ENCODE results near the gene RAD51AP2. TPM values are rescaled to one million over a fixed set of nuclear protein-coding genes. Genes with fewer than 3 reads are reported as not detected.

RAD51AP2 gene
- total and polyA plus RNA-seq, 2 of the 8 experiments (the other 6 are each of a cell fraction or from before 2014, with no cell fraction given), result 0.02 to 0.20 TPM

- Histone ChIP-seq H3K4me2 (ENCODE audit: insufficient read depth in 1 of 2, low read depth in 2 of 2, low read length in 2 of 2) (peak overlapping the region; percentile 92 to 99), H3K4ac (replicated peaks; ENCODE audit: insufficient read length, low read depth, low read length) (peak overlapping the region; percentile 11), H3K79me2 (ENCODE audit: control insufficient read depth in 1 of 2, insufficient read depth in 2 of 2, low read length in 2 of 2) (peaks cover 16 to 25% of the 10 kb centered on the region in 2 experiments), H3K23ac (ENCODE audit: insufficient read length) (no peak overlapping the region), H2BK120ac (replicated peaks; ENCODE audit: low read depth, low read length) (no peak overlapping the region), H4K8ac (ENCODE audit: extremely low read depth, insufficient read depth, low read length) (no peak overlapping the region; the same call in 1 of the 2 replicates), H3K9me3 (ENCODE audit: insufficient read depth in 2 of 2, low read depth in 1 of 2, low read length in 1 of 2) (no peaks in the 10 kb centered on the region), H2BK20ac (ENCODE audit: low read length) (peak overlapping the region; percentile 75; the same call in 1 of the 2 replicates), H2AK5ac (ENCODE audit: low read depth, low read length) (peak overlapping the region; percentile 83; the same call in 1 of the 2 replicates), H3K79me1 (ENCODE audit: low read depth, low read length) (no peaks in the 10 kb centered on the region; the same call in 1 of the 2 replicates), H3K36me3 (ENCODE audit: control insufficient read depth in 2 of 4, insufficient read depth in 4 of 4, low read length in 3 of 4) (no peaks in the 10 kb centered on the region), H2BK12ac (ENCODE audit: low read depth, low read length) (peak overlapping the region; percentile 40; the same call in 1 of the 2 replicates), H3K27me3 (replicated peaks in 1 of 4; ENCODE audit: control insufficient read depth in 3 of 4, extremely low read depth in 1 of 4, insufficient read depth in 3 of 4, low read length in 3 of 4) (peaks cover 0 to 5% (median 0%) of the 10 kb centered on the region in 4 experiments; a peak in 1 of 7 replicates), H3K4me1 (replicated peaks in 1 of 4; ENCODE audit: control insufficient read depth in 3 of 4, insufficient read depth in 4 of 4, low read length in 3 of 4) (peaks cover 6 to 15% (median 9%) of the 10 kb centered on the region in 4 experiments; a peak in 4 of 7 replicates), H2BK15ac (ENCODE audit: low read length) (peak overlapping the region; percentile 96; the same call in 1 of the 2 replicates), H3K14ac (ENCODE audit: insufficient read length) (peak overlapping the region; percentile 70), H2AFZ (ENCODE audit: low read length) (peak overlapping the region; percentile 93), H4K20me1 (replicated peaks in 1 of 2; ENCODE audit: control insufficient read depth in 1 of 2, insufficient read depth in 2 of 2, low read length in 2 of 2) (peaks cover 0 to 1% of the 10 kb centered on the region in 2 experiments), H3K18ac (ENCODE audit: extremely low read depth, low read length) (peak overlapping the region; percentile 52; the same call in 1 of the 2 replicates), H4K91ac (replicated peaks; ENCODE audit: insufficient read length, low read length) (peak overlapping the region; percentile 38), H3K4me3 (ENCODE audit: extremely low read depth in 1 of 4, insufficient read depth in 2 of 4, low read depth in 3 of 4, low read length in 4 of 4) (peak overlapping the region; percentile 74 to 97 (median 93)), H3K9ac (replicated peaks in 1 of 4; ENCODE audit: extremely low read depth in 1 of 4, low read depth in 3 of 4, low read length in 3 of 4) (peak overlapping the region; percentile 44 to 94 (median 71)), H3K27ac (ENCODE audit: low read depth, low read length) (peak overlapping the region; percentile 4; the same call in 1 of the 2 replicates), H4K5ac (ENCODE audit: insufficient read length, low read depth, low read length) (peak overlapping the region; percentile 24), H3K56ac (replicated peaks; ENCODE audit: insufficient read length, low read depth, low read length) (peak overlapping the region; percentile 42), H3K23me2 (ENCODE audit: low read depth, low read length) (peaks cover 26% of the 10 kb centered on the region), H2BK5ac (ENCODE audit: low read depth, low read length) (peak overlapping the region; percentile 82; the same call in 1 of the 2 replicates)
- POLR2A ChIA-PET (ENCODE audit: partially characterized antibody), result interaction anchor here (0.8 to 3.7 kb wide), 11 partner anchors 9 to 215 kb away, joined by 3 to 22 read pairs (median 6); partner anchors contain the start of genes GEN1, RAD51AP2 and SMC6
- DNase-seq (ENCODE audit: low read depth in 1 of 2, low spot score in 2 of 2) (peak in 1 of 2 experiments; percentile 75), FAIRE-seq (no peak)
- CTCF ChIA-PET (ENCODE audit: partially characterized antibody), result interaction anchor here (0.8 to 2.6 kb wide), 7 partner anchors 9 to 107 kb away, joined by 3 to 9 read pairs (median 4); no protein-coding TSS in a partner anchor
- 1% methylated on average over 47 of the region's 52 CpGs; no CpG with 5 or more reads in 1 of the 2 experiments for WGBS, 2 experiments (ENCODE audit: extremely low coverage in 1 of 2, insufficient coverage in 1 of 2, insufficient read length in 1 of 2, insufficient replicate concordance in 2 of 2, low coverage in 1 of 2, low lambda C conversion rate in 2 of 2, missing lambda C conversion rate in 1 of 2)
- TF ChIP-seq SP1 (IDR thresholded peaks at IDR 0.05; ENCODE audit: low read depth, low read length) (peak; percentile 91), TBP (IDR thresholded peaks at IDR 0.05; ENCODE audit: low read depth, low read length) (peak; percentile 48; the same call in 1 of the 2 replicates), ASH2L (IDR thresholded peaks at IDR 0.05; ENCODE audit: low read length) (peak; percentile 79), NANOG (IDR thresholded peaks at IDR 0.05; ENCODE audit: insufficient read depth, low read depth, low read length, poor library complexity, severe bottlenecking) (no peak), CTBP2 (IDR thresholded peaks at IDR 0.05; ENCODE audit: borderline replicate concordance, insufficient read depth, insufficient read length, low read length) (peak; percentile 30), CEBPB (IDR thresholded peaks at IDR 0.05; ENCODE audit: low read depth, low read length) (peak; percentile 86), HDAC2 (IDR thresholded peaks at IDR 0.05; ENCODE audit: borderline replicate concordance in 1 of 2, low read depth in 2 of 2, low read length in 2 of 2) (peak; percentile 66 to 77; a peak in 1 of 4 replicates), ATF3 (IDR thresholded peaks at IDR 0.05; ENCODE audit: insufficient read depth, low read depth, low read length) (no peak), TCF12 (IDR thresholded peaks at IDR 0.05; ENCODE audit: low read depth, low read length) (no peak), BACH1 (IDR thresholded peaks at IDR 0.05; ENCODE audit: low read length) (peak; percentile 28; the same call in 1 of the 2 replicates)
These were observed 20.8 kb upstream of the RAD51AP2 start for GRCh38 chr2:17538844-17539554.

Data from H1 (cell line).